Panc1 (cell line): ENCODE data around the gene CEP104. TPM values are rescaled to one million over a fixed set of nuclear protein-coding genes. Genes with fewer than 3 reads are reported as not detected.

Experiments
- ATAC-seq: fragments of 200-7000 bp; cut with Tn5 transposase; 2 replicates; pipeline ENCODE4 v1.9.1; 2020; ENCODE audit warnings: mild to moderate bottlenecking, moderate library complexity
- BruUV-seq: library from RNA; stranded (reverse); fragments of 400-500 nt; replicated peaks from 2 replicates; lab custom pipeline; 2021; lab: Mats Ljungman, UMichigan
- CTCF ChIA-PET: fragments of 300-600 bp; sonication (Branson Sonifier 250); formaldehyde crosslinking; loops from one replicate; lab custom pipeline; 2022; ENCODE audit warnings: antibody characterized with exemption; lab: Charles Lee
- POLR2A ChIA-PET: fragments of 300-600 bp; sonication (Branson Sonifier 250); formaldehyde crosslinking; loops from one replicate; lab custom pipeline; 2022; ENCODE audit warnings: antibody characterized with exemption; lab: Charles Lee
- DNase-seq: peaks from one replicate; pipeline ENCODE4 v3.0.0-alpha.2; 2010; ENCODE audit warnings: low read depth, low spot score
- H3K27ac ChIP-seq: 2 replicates; pipeline ENCODE4 v1.5.1; 2011; ENCODE audit warnings: mild to moderate bottlenecking, low read length, inconsistent platforms
- H3K27me3 ChIP-seq: fragments of 200-500 bp; sonication (Bioruptor generic); 2 replicates; pipeline ENCODE4 v1.6.0; 2014; ENCODE audit warnings: low read length, inconsistent platforms; ENCODE audit not compliant: control insufficient read depth, insufficient read depth
- H3K36me3 ChIP-seq: fragments of 200-500 bp; sonication (Bioruptor generic); 2 replicates; pipeline ENCODE4 v1.5.1; 2014; ENCODE audit warnings: inconsistent platforms, mild to moderate bottlenecking, low read length, moderate library complexity; ENCODE audit not compliant: control insufficient read depth, insufficient read depth
- H3K4me1 ChIP-seq: 2 replicates; pipeline ENCODE4 v1.5.1; 2011; ENCODE audit warnings: inconsistent platforms, mild to moderate bottlenecking, low read length, moderate library complexity; ENCODE audit not compliant: control insufficient read depth, insufficient read depth
- H3K4me3 ChIP-seq, 2 experiments: 2 replicates each; pipeline ENCODE4 v1.5.1; 2011 to 2012; ENCODE audit warnings: low read depth in 2 of 2, low read length in 2 of 2, mild to moderate bottlenecking in 2 of 2, inconsistent platforms in 1 of 2, moderate library complexity in 1 of 2
- H3K9me3 ChIP-seq: fragments of 200-500 bp; sonication (Bioruptor generic); 2 replicates; pipeline ENCODE4 v1.5.1; 2014; ENCODE audit warnings: low read depth, mild to moderate bottlenecking, inconsistent platforms, low read length, moderate library complexity; ENCODE audit not compliant: control insufficient read depth, insufficient read depth
- CTCF ChIP-seq: fragments of 450-650 bp; IDR thresholded peaks from 2 replicates; pipeline ENCODE4 v1.5.1; 2017; ENCODE audit warnings: mild to moderate bottlenecking
- POLR2AphosphoS5 ChIP-seq: IDR thresholded peaks from 2 replicates; pipeline ENCODE4 v1.6.1; 2012; ENCODE audit warnings: mild to moderate bottlenecking, low read depth, low read length, moderate library complexity
- REST ChIP-seq, 2 experiments: IDR thresholded peaks; 2 replicates each; pipeline ENCODE4 v1.6.1; 2011 to 2012; ENCODE audit warnings: low read depth in 2 of 2, control low read depth in 1 of 2, low read length in 1 of 2, mild to moderate bottlenecking in 1 of 2, moderate library complexity in 1 of 2; ENCODE audit not compliant: insufficient read depth in 1 of 2
- SIN3A ChIP-seq: IDR thresholded peaks from 2 replicates; pipeline ENCODE4 v1.6.1; 2012; ENCODE audit warnings: low read depth, mild to moderate bottlenecking, low read length, moderate library complexity, borderline replicate concordance; ENCODE audit not compliant: insufficient read depth
- TCF7L2 ChIP-seq: IDR thresholded peaks from 2 replicates; pipeline ENCODE4 v1.6.1; 2011; ENCODE audit warnings: mild to moderate bottlenecking, low read depth, low read length, inconsistent platforms
- in situ Hi-C: cut with HindIII; loops from 2 replicates; pipeline ENCODE4 v1.10.0; 2016; ENCODE audit warnings: low sequenced_read_pairs, low pct_unique_long_range_greater_than_20kb
- intact Hi-C: fragments of 100-400 bp; cut with micrococcal nuclease; formaldehyde crosslinking; loops from one replicate; pipeline ENCODE4 v1.10.0; 2022; ENCODE audit not compliant: unreplicated experiment
- total RNA-seq: library from RNA; stranded (reverse); gene quantifications from one replicate; pipeline ENCODE4 v1.2.1, GENCODE V29; 2021; ENCODE audit not compliant: unreplicated experiment

CEP104 gene
- total RNA-seq, 1 experiment from 2014 or later: 52.0 TPM

GRCh38 chr1:3891329-3891865 lies 34.4 kb upstream of the CEP104 start:
- no TSS peak for BruUV-seq

GRCh38 chr1:3890389-3891328 lies 33.6 kb upstream of the CEP104 start:
- Histone ChIP-seq H3K36me3 (peaks cover 15% of the 10 kb centered on the region), H3K27me3 (no peaks in the 10 kb centered on the region), H3K4me3 (no peak overlapping the region), H3K4me1 (no peaks in the 10 kb centered on the region), H3K9me3 (no peaks in the 10 kb centered on the region), H3K27ac (no peak overlapping the region)
- in situ Hi-C loops (no loop called here), intact Hi-C loops (no loop called here)
- BruUV-seq: no TSS peak
- CTCF ChIA-PET: no interaction called here
- POLR2A ChIA-PET: no interaction called here
- TF ChIP-seq TCF7L2: no peak
- no peak for TF ChIP-seq CTCF
- TF ChIP-seq SIN3A: no peak
- DNase-seq: no peak
- no peak for ATAC-seq

More at GRCh38 chr1:3891329-3891865, 34.4 kb upstream of the CEP104 start:
- H3K27me3 ChIP-seq: no peaks in the 10 kb centered on the region
- intact Hi-C loops: no loop called here
- ChIA-PET CTCF (no interaction called here), POLR2A (no interaction called here)
- H3K4me1 ChIP-seq: no peaks in the 10 kb centered on the region
- H3K4me3 ChIP-seq: no peak overlapping the region
- ATAC-seq (no peak), DNase-seq (no peak)
- no peaks in the 10 kb centered on the region for H3K9me3 ChIP-seq
- no peak overlapping the region for H3K27ac ChIP-seq
- H3K36me3 ChIP-seq: peaks cover 15% of the 10 kb centered on the region
- in situ Hi-C loops: no loop called here
- no peak for TF ChIP-seq REST (IDR thresholded peaks at IDR 0.05; ENCODE audit: insufficient read depth in 1 of 2, low read depth in 2 of 2, low read length in 1 of 2)

- BruUV-seq: no TSS peak
- Histone ChIP-seq H3K4me1 (no peaks in the 10 kb centered on the region), H3K27ac (no peak overlapping the region), H3K9me3 (no peaks in the 10 kb centered on the region), H3K36me3 (peaks cover 15% of the 10 kb centered on the region), H3K27me3 (no peaks in the 10 kb centered on the region), H3K4me3 (no peak overlapping the region)
- ATAC-seq (no peak), DNase-seq (no peak)
- ChIA-PET POLR2A (interaction anchor here (0.6 kb wide), 1 partner anchor 63 kb away, joined by 3 read pairs; no protein-coding TSS in a partner anchor), CTCF (no interaction called here)
- in situ Hi-C loops: no loop called here
- intact Hi-C loops: no loop called here
- no peak for TF ChIP-seq REST (IDR thresholded peaks at IDR 0.05; ENCODE audit: insufficient read depth in 1 of 2, low read depth in 2 of 2, low read length in 1 of 2)
- TF ChIP-seq SIN3A: no peak
- TF ChIP-seq CTCF: no peak
- no peak for TF ChIP-seq POLR2AphosphoS5
Measured at GRCh38 chr1:3889936-3890335, 32.9 kb upstream of the CEP104 start.
